HG03457 (cell line): ENCODE data around the gene COL8A2.
"Not testable (repeated sequence)": the region's sequence is repeated elsewhere in the genome, so short reads cannot be mapped to it uniquely, and the experiment has no call there.

Experiments
- ATAC-seq: cut with Tn5 transposase; IDR thresholded peaks from one replicate; pipeline ENCODE4 v1.9.1; 2021; ENCODE audit warnings: moderate number of reproducible peaks; ENCODE audit not compliant: unreplicated experiment

COL8A2 gene

GRCh38 chr1:36125129-36125991 is at the start of gene COL8A2:
Gene COL8A2, minus strand, starts transcription at chr1:36125222. Its CDS starts 24,980 bp downstream, at chr1:36100242.
- ATAC-seq = no peak

- no peak for ATAC-seq
Observed at GRCh38 chr1:36174713-36175112, 49.7 kb upstream of the COL8A2 start.

- no peak for ATAC-seq
Observed at GRCh38 chr1:36172983-36173382, 48.0 kb upstream of the COL8A2 start.

- ATAC-seq = no peak
Observed at GRCh38 chr1:36172017-36172747, 47.2 kb upstream of the COL8A2 start.

- no peak for ATAC-seq
Observed at GRCh38 chr1:36170643-36171412, 45.8 kb upstream of the COL8A2 start.

GRCh38 chr1:36168514-36168913 is 43.5 kb upstream of the COL8A2 start:
- ATAC-seq = no peak

- no peak for ATAC-seq
Observed at GRCh38 chr1:36166938-36167905, 42.2 kb upstream of the COL8A2 start.

GRCh38 chr1:36166136-36166535 is 41.1 kb upstream of the COL8A2 start:
- no peak for ATAC-seq

- ATAC-seq = no peak
Observed at GRCh38 chr1:36165145-36165544, 40.1 kb upstream of the COL8A2 start.

- no peak for ATAC-seq
Observed at GRCh38 chr1:36164361-36164760, 39.3 kb upstream of the COL8A2 start.

- ATAC-seq = no peak
Observed at GRCh38 chr1:36163426-36163825, 38.4 kb upstream of the COL8A2 start.

- ATAC-seq = no peak
Observed at GRCh38 chr1:36162680-36163239, 37.7 kb upstream of the COL8A2 start.

GRCh38 chr1:36161641-36162531 is 36.9 kb upstream of the COL8A2 start:
- ATAC-seq = no peak

- ATAC-seq = no peak
Observed at GRCh38 chr1:36160949-36161485, 36.0 kb upstream of the COL8A2 start.

GRCh38 chr1:36160388-36160948 is 35.4 kb upstream of the COL8A2 start:
- no peak for ATAC-seq

GRCh38 chr1:36159614-36160387 is 34.8 kb upstream of the COL8A2 start:
- ATAC-seq = no peak

- not testable (repeated sequence) for ATAC-seq
Observed at GRCh38 chr1:36158827-36159252, 33.8 kb upstream of the COL8A2 start.
